Lower leg skin (tissue), 3 donors: Measurements from ENCODE around the gene NUP50.

ENCODE experiments used
- CTCF ChIP-seq, 3 donors: fragments of 450-650 bp; IDR thresholded peaks; one replicate each; pipeline ENCODE4 v1.5.1; 2016; ENCODE audit warnings: antibody characterized with exemption in 3 of 3, mild to moderate bottlenecking in 3 of 3, moderate library complexity in 2 of 3
- POLR2A ChIP-seq, 2 donors: fragments of 450-650 bp; IDR thresholded peaks; one replicate each; pipeline ENCODE4 v1.6.1; 2016 to 2017; ENCODE audit warnings: antibody characterized with exemption in 2 of 2, mild to moderate bottlenecking in 1 of 2, moderate library complexity in 1 of 2

DNA sequence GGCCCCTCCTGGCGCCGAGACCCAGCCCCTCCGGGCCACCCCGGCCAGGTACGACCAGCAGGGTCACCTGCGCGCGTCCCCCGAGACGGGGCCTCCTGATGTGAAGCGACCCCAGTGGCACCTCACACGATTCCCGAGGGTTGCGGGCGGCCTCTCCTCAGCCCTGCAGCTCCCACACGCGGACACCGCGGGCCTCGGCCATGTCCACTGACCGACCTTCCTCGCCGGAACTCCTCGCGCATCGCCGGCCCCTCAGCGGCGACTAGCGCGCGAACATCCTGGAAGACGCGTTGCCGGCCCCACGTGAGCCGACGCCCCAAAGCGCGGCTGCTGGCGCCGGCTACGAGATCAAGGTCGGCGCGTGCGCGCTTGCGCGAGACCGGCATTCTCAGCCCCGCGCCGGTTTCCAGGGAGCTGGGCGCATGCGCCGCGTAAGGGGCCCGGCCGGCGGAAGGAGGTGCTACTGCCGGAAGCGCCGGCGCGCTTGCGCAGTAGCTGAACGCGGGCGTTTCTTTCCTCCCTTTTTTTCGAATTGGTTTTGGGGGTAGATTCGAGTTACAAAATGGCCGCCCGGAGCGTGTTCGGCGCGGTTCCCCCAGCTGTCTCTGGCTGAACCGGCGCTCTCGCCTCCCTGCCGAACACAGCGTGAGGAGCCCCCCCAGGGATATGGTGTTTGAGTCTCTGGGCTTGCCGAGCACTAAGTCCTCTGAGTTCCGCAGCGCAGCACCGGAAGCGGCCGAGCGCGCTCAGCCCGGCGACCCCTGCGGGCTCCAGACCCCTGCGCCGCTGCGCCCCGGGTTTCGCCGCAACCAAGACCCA lies at the start of gene NUP50:
- TF ChIP-seq CTCF (IDR thresholded peaks at IDR 0.05) (peak in 1 of 3 donors; percentile 17), POLR2A (IDR thresholded peaks at IDR 0.05) (no peak)
